ENCODE measurements around the gene MRPL41. TPM values are rescaled to one million over a fixed set of nuclear protein-coding genes. Genes with fewer than 3 reads are reported as not detected.

The MRPL41 gene
- polyA plus RNA-seq, 1 donor from 2014 or later = 60.5 TPM

DNA sequence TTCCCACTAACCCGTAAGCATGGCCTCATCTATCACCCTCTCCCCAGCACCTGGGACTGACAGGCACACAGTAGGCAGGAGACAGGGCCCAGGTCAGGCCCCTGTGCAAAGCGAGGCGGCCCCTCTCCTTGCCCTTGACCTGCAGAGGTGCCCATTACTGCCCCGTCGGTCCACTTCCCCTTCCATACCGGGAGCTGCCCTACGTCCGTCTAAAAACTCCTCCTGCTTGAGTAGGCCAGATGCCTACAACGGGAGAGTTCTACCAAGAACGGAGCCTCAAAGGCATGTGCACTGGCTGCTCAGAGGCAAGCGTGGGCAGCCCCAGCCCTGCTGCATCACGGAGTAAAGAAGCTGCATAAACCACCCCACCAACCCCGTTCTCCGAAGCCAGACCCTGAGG is 31.7 kb downstream of the MRPL41 start:
- TF ChIP-seq MXI1 (conservative IDR thresholded peaks at IDR 0.05; ENCODE audit: poor library complexity, severe bottlenecking) (no peak), EP300 (conservative IDR thresholded peaks at IDR 0.05; ENCODE audit: poor library complexity, severe bottlenecking) (no peak), TAF1 (IDR thresholded peaks at IDR 0.05; ENCODE audit: low read depth) (no peak), SMC3 (conservative IDR thresholded peaks at IDR 0.05; ENCODE audit: poor library complexity) (no peak), POLR2AphosphoS5 (IDR thresholded peaks at IDR 0.05) (no peak), EZH2 (IDR thresholded peaks at IDR 0.05; ENCODE audit: borderline replicate concordance, insufficient read depth, low read length, poor library complexity, severe bottlenecking) (no peak), RAD21 (conservative IDR thresholded peaks at IDR 0.05) (no peak)
- TF ChIP-seq, protein P1, sequence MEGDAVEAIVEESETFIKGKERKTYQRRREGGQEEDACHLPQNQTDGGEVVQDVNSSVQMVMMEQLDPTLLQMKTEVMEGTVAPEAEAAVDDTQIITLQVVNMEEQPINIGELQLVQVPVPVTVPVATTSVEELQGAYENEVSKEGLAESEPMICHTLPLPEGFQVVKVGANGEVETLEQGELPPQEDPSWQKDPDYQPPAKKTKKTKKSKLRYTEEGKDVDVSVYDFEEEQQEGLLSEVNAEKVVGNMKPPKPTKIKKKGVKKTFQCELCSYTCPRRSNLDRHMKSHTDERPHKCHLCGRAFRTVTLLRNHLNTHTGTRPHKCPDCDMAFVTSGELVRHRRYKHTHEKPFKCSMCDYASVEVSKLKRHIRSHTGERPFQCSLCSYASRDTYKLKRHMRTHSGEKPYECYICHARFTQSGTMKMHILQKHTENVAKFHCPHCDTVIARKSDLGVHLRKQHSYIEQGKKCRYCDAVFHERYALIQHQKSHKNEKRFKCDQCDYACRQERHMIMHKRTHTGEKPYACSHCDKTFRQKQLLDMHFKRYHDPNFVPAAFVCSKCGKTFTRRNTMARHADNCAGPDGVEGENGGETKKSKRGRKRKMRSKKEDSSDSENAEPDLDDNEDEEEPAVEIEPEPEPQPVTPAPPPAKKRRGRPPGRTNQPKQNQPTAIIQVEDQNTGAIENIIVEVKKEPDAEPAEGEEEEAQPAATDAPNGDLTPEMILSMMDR (IDR thresholded peaks at IDR 0.05; ENCODE audit: poor library complexity, severe bottlenecking) = no peak
- TF ChIP-seq, protein P2, sequence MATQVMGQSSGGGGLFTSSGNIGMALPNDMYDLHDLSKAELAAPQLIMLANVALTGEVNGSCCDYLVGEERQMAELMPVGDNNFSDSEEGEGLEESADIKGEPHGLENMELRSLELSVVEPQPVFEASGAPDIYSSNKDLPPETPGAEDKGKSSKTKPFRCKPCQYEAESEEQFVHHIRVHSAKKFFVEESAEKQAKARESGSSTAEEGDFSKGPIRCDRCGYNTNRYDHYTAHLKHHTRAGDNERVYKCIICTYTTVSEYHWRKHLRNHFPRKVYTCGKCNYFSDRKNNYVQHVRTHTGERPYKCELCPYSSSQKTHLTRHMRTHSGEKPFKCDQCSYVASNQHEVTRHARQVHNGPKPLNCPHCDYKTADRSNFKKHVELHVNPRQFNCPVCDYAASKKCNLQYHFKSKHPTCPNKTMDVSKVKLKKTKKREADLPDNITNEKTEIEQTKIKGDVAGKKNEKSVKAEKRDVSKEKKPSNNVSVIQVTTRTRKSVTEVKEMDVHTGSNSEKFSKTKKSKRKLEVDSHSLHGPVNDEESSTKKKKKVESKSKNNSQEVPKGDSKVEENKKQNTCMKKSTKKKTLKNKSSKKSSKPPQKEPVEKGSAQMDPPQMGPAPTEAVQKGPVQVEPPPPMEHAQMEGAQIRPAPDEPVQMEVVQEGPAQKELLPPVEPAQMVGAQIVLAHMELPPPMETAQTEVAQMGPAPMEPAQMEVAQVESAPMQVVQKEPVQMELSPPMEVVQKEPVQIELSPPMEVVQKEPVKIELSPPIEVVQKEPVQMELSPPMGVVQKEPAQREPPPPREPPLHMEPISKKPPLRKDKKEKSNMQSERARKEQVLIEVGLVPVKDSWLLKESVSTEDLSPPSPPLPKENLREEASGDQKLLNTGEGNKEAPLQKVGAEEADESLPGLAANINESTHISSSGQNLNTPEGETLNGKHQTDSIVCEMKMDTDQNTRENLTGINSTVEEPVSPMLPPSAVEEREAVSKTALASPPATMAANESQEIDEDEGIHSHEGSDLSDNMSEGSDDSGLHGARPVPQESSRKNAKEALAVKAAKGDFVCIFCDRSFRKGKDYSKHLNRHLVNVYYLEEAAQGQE (IDR thresholded peaks at IDR 0.05; ENCODE audit: borderline replicate concordance) = no peak
- no peak overlapping the region for H3K4me2 ChIP-seq (ENCODE audit: low read length)
- no peaks in the 10 kb centered on the region for H3K9me2 ChIP-seq (ENCODE audit: insufficient read depth, low read length)
- H3K9ac ChIP-seq (ENCODE audit: low read length) = no peak overlapping the region
- no peaks in the 10 kb centered on the region for H3K9me3 ChIP-seq (ENCODE audit: low read length)
- H3F3A ChIP-seq (ENCODE audit: insufficient read depth, low read length, poor library complexity, severe bottlenecking) = no peaks in the 10 kb centered on the region
- no peaks in the 10 kb centered on the region for H3K79me2 ChIP-seq (replicated peaks; ENCODE audit: insufficient read depth, low read length)
- no peaks in the 10 kb centered on the region for H3K36me3 ChIP-seq (ENCODE audit: insufficient read depth, low read length)
- H4K20me1 ChIP-seq (ENCODE audit: insufficient read depth) = no peaks in the 10 kb centered on the region
- H3K27ac ChIP-seq (ENCODE audit: low read length) = no peak overlapping the region
- no peak overlapping the region for H2AFZ ChIP-seq (ENCODE audit: low read depth, low read length)
- H3K4me3 ChIP-seq (ENCODE audit: low read length) = no peak overlapping the region
- H3K27me3 ChIP-seq (ENCODE audit: insufficient read depth, low read depth, low read length) = no peaks in the 10 kb centered on the region

DNA sequence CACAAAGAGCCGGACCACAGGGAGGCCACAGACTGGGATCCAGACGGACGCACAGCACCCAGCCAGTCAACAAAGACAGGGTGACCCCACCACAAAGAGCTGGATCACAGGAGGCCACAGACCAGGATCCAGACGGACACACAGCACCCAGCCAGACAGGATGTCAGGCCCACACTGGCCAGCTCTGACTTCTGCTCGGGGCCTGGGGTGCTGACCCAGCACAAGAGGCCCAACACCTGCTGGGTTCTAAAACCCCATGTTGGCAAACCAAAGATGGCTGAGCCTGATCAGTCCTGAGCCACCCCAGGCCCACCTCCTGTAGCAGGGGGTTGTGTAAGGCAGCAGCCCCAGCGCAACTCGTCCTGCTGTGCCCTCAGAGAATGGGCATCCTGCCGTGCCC is 32.3 kb downstream of the MRPL41 start:
- TF ChIP-seq, protein P1 (IDR thresholded peaks at IDR 0.05; ENCODE audit: poor library complexity, severe bottlenecking) = no peak
- TF ChIP-seq POLR2AphosphoS5 (IDR thresholded peaks at IDR 0.05) = no peak
- no peak for TF ChIP-seq MXI1 (conservative IDR thresholded peaks at IDR 0.05; ENCODE audit: poor library complexity, severe bottlenecking)
- no peak for TF ChIP-seq EZH2 (IDR thresholded peaks at IDR 0.05; ENCODE audit: borderline replicate concordance, insufficient read depth, low read length, poor library complexity, severe bottlenecking)
- no peak for TF ChIP-seq SMC3 (conservative IDR thresholded peaks at IDR 0.05; ENCODE audit: poor library complexity)
- TF ChIP-seq, protein P2 (IDR thresholded peaks at IDR 0.05; ENCODE audit: borderline replicate concordance) = no peak
- TF ChIP-seq EP300 (conservative IDR thresholded peaks at IDR 0.05; ENCODE audit: poor library complexity, severe bottlenecking) = no peak
- TF ChIP-seq RAD21 (conservative IDR thresholded peaks at IDR 0.05) = no peak
- TF ChIP-seq TAF1 (IDR thresholded peaks at IDR 0.05; ENCODE audit: low read depth) = no peak
- no peak overlapping the region for H3K9ac ChIP-seq (ENCODE audit: low read length)
- no peaks in the 10 kb centered on the region for H4K20me1 ChIP-seq (ENCODE audit: insufficient read depth)
- no peak overlapping the region for H3K27ac ChIP-seq (ENCODE audit: low read length)
- no peaks in the 10 kb centered on the region for H3K27me3 ChIP-seq (ENCODE audit: insufficient read depth, low read depth, low read length)
- no peak overlapping the region for H3K4me3 ChIP-seq (ENCODE audit: low read length)
- peaks cover 4% of the 10 kb centered on the region for H3K79me2 ChIP-seq (replicated peaks; ENCODE audit: insufficient read depth, low read length)
- H3K36me3 ChIP-seq (ENCODE audit: insufficient read depth, low read length) = no peaks in the 10 kb centered on the region
- H2AFZ ChIP-seq (ENCODE audit: low read depth, low read length) = no peak overlapping the region
- H3K4me2 ChIP-seq (ENCODE audit: low read length) = no peak overlapping the region
- H3K9me2 ChIP-seq (ENCODE audit: insufficient read depth, low read length) = no peaks in the 10 kb centered on the region
- no peaks in the 10 kb centered on the region for H3F3A ChIP-seq (ENCODE audit: insufficient read depth, low read length, poor library complexity, severe bottlenecking)
- H3K9me3 ChIP-seq (ENCODE audit: low read length) = no peaks in the 10 kb centered on the region
